Upper lobe of left lung (tissue), 4 donors: ENCODE results near the gene RAB41.

Experiments
- EP300 ChIP-seq, 4 donors: sonication (generic); formaldehyde crosslinking; IDR thresholded peaks; one replicate each; pipeline ENCODE4 v1.5.1; 2017; ENCODE audit warnings: antibody characterized with exemption in 4 of 4, control low read depth in 2 of 4
- TF ChIP-seq, protein P1 (sequence below), 6 experiments: fragments of 450-650 bp in 4 of 6; fragments of 200-600 bp in 2 of 6; sonication (generic) in 2 of 6; IDR thresholded peaks; one replicate each; pipeline ENCODE4 v1.5.1; 2016 to 2019; ENCODE audit warnings: antibody characterized with exemption in 6 of 6

DNA sequence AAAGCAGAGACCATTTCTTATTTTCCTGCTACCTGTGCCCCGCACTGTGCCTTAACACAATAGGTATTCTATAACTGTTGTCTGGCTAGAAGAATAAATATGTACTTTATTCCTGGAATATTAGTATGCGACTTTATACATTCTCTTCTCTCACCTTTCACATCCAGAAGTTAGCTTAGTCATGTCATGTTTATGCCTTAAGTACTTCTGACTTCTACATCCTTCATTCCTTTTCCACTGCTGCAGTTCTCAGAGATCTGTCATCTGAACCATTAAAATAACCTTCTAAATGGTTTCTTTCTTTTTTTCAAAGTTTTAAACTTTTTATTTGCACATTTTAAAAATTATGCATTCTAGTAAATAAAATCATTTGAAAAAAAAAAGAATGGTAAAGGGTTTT lies 42.4 kb downstream of the RAB41 start:
- TF ChIP-seq EP300 (IDR thresholded peaks at IDR 0.05): no peak
- TF ChIP-seq, protein P1, sequence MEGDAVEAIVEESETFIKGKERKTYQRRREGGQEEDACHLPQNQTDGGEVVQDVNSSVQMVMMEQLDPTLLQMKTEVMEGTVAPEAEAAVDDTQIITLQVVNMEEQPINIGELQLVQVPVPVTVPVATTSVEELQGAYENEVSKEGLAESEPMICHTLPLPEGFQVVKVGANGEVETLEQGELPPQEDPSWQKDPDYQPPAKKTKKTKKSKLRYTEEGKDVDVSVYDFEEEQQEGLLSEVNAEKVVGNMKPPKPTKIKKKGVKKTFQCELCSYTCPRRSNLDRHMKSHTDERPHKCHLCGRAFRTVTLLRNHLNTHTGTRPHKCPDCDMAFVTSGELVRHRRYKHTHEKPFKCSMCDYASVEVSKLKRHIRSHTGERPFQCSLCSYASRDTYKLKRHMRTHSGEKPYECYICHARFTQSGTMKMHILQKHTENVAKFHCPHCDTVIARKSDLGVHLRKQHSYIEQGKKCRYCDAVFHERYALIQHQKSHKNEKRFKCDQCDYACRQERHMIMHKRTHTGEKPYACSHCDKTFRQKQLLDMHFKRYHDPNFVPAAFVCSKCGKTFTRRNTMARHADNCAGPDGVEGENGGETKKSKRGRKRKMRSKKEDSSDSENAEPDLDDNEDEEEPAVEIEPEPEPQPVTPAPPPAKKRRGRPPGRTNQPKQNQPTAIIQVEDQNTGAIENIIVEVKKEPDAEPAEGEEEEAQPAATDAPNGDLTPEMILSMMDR (IDR thresholded peaks at IDR 0.05): no peak
